Muscle of arm (tissue), 12 donors: ENCODE results near the gene DQX1. TPM values are rescaled to one million over a fixed set of nuclear protein-coding genes. Genes with fewer than 3 reads are reported as not detected.
"Not testable (repeated sequence)": the region's sequence is repeated elsewhere in the genome, so short reads cannot be mapped to it uniquely, and the experiment has no call there.

Experiments used
- DNase-seq: peaks from one replicate; pipeline ENCODE4 v3.0.0-alpha.2; 2013
- polyA plus RNA-seq, 12 donors: library from polyadenylated mRNA; unstranded; fragments of 120-200 nt; gene quantifications; one replicate each; pipeline ENCODE4 v1.2.1, GENCODE V29; 2013; ENCODE audit not compliant: insufficient read length in 12 of 12

Gene DQX1
- polyA plus RNA-seq, 12 donors = 0.08 to 15.4 (median 1.0) TPM; not detected in 5

GRCh38 chr2:74470742-74471141 is 55.3 kb downstream of the DQX1 start:
- DNase-seq = not testable (repeated sequence)

Other genes with a start within 250 kb of the DQX1 start
- gene SLC4A5, start 182.8 kb downstream of the DQX1 start, polyA plus RNA-seq = 10 to 100 TPM in 1 of 12 donors, 1 to 10 TPM in 10, not detected in 1; 1.4 to 12.3 (median 2.4) TPM
- 100 to 1,000 TPM in 4 of 12 donors, 10 to 100 TPM in 7, not detected in 1; 81.5 to 146 (median 93.2) TPM for gene DCTN1, start 145.9 kb downstream of the DQX1 start, polyA plus RNA-seq
- 1 to 10 TPM in 10 of 12 donors, not detected in 2; 1.6 to 3.8 (median 2.0) TPM for gene C2orf81, start 104.6 kb downstream of the DQX1 start, polyA plus RNA-seq
- gene WDR54, start 104.5 kb downstream of the DQX1 start, polyA plus RNA-seq = 10 to 100 TPM in 6 of 12 donors, 1 to 10 TPM in 5, not detected in 1; 7.6 to 19.8 (median 10.0) TPM
- 10 to 100 TPM in 11 of 12 donors, not detected in 1; 32.5 to 58.4 (median 47.7) TPM for gene RTKN, start 84.3 kb downstream of the DQX1 start, polyA plus RNA-seq
- 10 to 100 TPM in 11 of 12 donors, not detected in 1; 12.8 to 42.3 (median 16.1) TPM for gene INO80B, start 71.1 kb downstream of the DQX1 start, polyA plus RNA-seq
- 10 to 100 TPM in 11 of 12 donors, not detected in 1; 41.4 to 76.6 (median 52.2) TPM for gene WBP1, start 67.8 kb downstream of the DQX1 start, polyA plus RNA-seq
- 10 to 100 TPM in 11 of 12 donors, not detected in 1; 25.7 to 85.9 (median 32.7) TPM for gene MOGS, start 60.8 kb downstream of the DQX1 start, polyA plus RNA-seq
- 10 to 100 TPM in 11 of 12 donors, not detected in 1; 40.9 to 97.0 (median 56.2) TPM for gene MRPL53, start 53.6 kb downstream of the DQX1 start, polyA plus RNA-seq
- gene CCDC142, start 43.2 kb downstream of the DQX1 start, polyA plus RNA-seq = 10 to 100 TPM in 4 of 12 donors, 1 to 10 TPM in 7, not detected in 1; 5.4 to 14.4 (median 8.5) TPM
- gene TTC31, start 43.1 kb downstream of the DQX1 start, polyA plus RNA-seq = 10 to 100 TPM in 11 of 12 donors, not detected in 1; 15.3 to 36.6 (median 19.2) TPM
- gene LBX2, start 26.6 kb downstream of the DQX1 start, polyA plus RNA-seq = 1 to 10 TPM in 2 of 12 donors, under 1 TPM in 7, not detected in 3; 0.27 to 1.5 (median 0.78) TPM
- gene PCGF1, start 18.5 kb downstream of the DQX1 start, polyA plus RNA-seq = 10 to 100 TPM in 10 of 12 donors, not detected in 2; 10.4 to 19.6 (median 13.0) TPM
- under 1 TPM in 2 of 12 donors, not detected in 10; 0.08 to 0.43 TPM for gene TLX2, start 11.8 kb downstream of the DQX1 start, polyA plus RNA-seq
- gene AUP1, start 3.5 kb upstream of the DQX1 start, polyA plus RNA-seq = 10 to 100 TPM in 11 of 12 donors, not detected in 1; 53.8 to 89.9 (median 64.6) TPM
- 10 to 100 TPM in 11 of 12 donors, not detected in 1; 20.1 to 30.4 (median 27.9) TPM for gene HTRA2, start 3.7 kb upstream of the DQX1 start, polyA plus RNA-seq
- 1 to 10 TPM in 10 of 12 donors, not detected in 2; 6.5 to 9.6 (median 7.5) TPM for gene LOXL3, start 27.7 kb upstream of the DQX1 start, polyA plus RNA-seq
- gene DOK1, start 28.5 kb upstream of the DQX1 start, polyA plus RNA-seq = 10 to 100 TPM in 1 of 12 donors, 1 to 10 TPM in 10, not detected in 1; 4.7 to 28.7 (median 6.0) TPM
- 1 to 10 TPM in 1 of 12 donors, under 1 TPM in 5, not detected in 6; 0.08 to 1.4 (median 0.27) TPM for gene M1AP, start 122.1 kb upstream of the DQX1 start, polyA plus RNA-seq
- 1 to 10 TPM in 10 of 12 donors, not detected in 2; 2.3 to 5.0 (median 3.7) TPM for gene SEMA4F, start 128.0 kb upstream of the DQX1 start, polyA plus RNA-seq